Measurements from ENCODE around the gene CBR3.
"Not testable (repeated sequence)": the region's sequence is repeated elsewhere in the genome, so short reads cannot be mapped to it uniquely, and the experiment has no call there.

DNA sequence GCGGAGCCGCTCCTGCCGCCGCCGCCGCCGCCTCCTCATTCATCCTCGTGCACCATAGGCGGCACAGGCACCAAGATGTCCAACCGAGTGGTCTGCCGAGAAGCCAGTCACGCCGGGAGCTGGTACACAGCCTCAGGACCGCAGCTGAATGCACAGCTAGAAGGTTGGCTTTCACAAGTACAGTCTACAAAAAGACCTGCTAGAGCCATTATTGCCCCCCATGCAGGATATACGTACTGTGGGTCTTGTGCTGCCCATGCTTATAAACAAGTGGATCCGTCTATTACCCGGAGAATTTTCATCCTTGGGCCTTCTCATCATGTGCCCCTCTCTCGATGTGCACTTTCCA, 4.5 kb upstream of the CBR3 start:
- not testable (repeated sequence) for TF ChIP-seq BRCA1 (CRISPR knock-in tag; IDR thresholded peaks at IDR 0.05); SALL1 (CRISPR knock-in tag; IDR thresholded peaks at IDR 0.05); NR2F2 (IDR thresholded peaks at IDR 0.05; ENCODE audit: borderline replicate concordance, low read depth); POLR2A (IDR thresholded peaks at IDR 0.05; ENCODE audit: insufficient read depth in 1 of 2, low read depth in 2 of 2, low read length in 2 of 2); HOXA3 (CRISPR knock-in tag; IDR thresholded peaks at IDR 0.05)
- TF ChIP-seq, protein P1, sequence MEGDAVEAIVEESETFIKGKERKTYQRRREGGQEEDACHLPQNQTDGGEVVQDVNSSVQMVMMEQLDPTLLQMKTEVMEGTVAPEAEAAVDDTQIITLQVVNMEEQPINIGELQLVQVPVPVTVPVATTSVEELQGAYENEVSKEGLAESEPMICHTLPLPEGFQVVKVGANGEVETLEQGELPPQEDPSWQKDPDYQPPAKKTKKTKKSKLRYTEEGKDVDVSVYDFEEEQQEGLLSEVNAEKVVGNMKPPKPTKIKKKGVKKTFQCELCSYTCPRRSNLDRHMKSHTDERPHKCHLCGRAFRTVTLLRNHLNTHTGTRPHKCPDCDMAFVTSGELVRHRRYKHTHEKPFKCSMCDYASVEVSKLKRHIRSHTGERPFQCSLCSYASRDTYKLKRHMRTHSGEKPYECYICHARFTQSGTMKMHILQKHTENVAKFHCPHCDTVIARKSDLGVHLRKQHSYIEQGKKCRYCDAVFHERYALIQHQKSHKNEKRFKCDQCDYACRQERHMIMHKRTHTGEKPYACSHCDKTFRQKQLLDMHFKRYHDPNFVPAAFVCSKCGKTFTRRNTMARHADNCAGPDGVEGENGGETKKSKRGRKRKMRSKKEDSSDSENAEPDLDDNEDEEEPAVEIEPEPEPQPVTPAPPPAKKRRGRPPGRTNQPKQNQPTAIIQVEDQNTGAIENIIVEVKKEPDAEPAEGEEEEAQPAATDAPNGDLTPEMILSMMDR (CRISPR knock-in tag; IDR thresholded peaks at IDR 0.05): not testable (repeated sequence)
